Raji (cell line): Measurements from ENCODE around the gene NASP.

Experiments used
- POLR2A ChIP-seq: IDR thresholded peaks from 2 replicates; pipeline ENCODE4 v1.6.1; 2011; ENCODE audit warnings: low read depth, low read length, control low read depth; ENCODE audit not compliant: insufficient read depth

The NASP gene

GRCh38 chr1:45557422-45557944 lies 26.4 kb upstream of the NASP start:
- no peak for TF ChIP-seq POLR2A

GRCh38 chr1:45563843-45564242 lies 20.0 kb upstream of the NASP start:
- TF ChIP-seq POLR2A: no peak

GRCh38 chr1:45566722-45567121 lies 17.1 kb upstream of the NASP start:
- TF ChIP-seq POLR2A: no peak

GRCh38 chr1:45567911-45568310 lies 15.9 kb upstream of the NASP start:
- TF ChIP-seq POLR2A: no peak

- TF ChIP-seq POLR2A: no peak
These were observed 15.4 kb upstream of the NASP start for GRCh38 chr1:45568421-45568820.

- TF ChIP-seq POLR2A: no peak
These were observed 14.3 kb upstream of the NASP start for GRCh38 chr1:45569571-45569961.

- 0 out of 2 replicates have a peak, but pooled peaks have one; percentile 23 for TF ChIP-seq POLR2A
These were observed 13.8 kb upstream of the NASP start for GRCh38 chr1:45569962-45570581.

- TF ChIP-seq POLR2A: no peak
These were observed 13.2 kb upstream of the NASP start for GRCh38 chr1:45570631-45571030.

- no peak for TF ChIP-seq POLR2A
These were observed 10.5 kb upstream of the NASP start for GRCh38 chr1:45573231-45573804.

GRCh38 chr1:45574105-45574626 lies 9.7 kb upstream of the NASP start:
- no peak for TF ChIP-seq POLR2A

GRCh38 chr1:45583264-45583665 lies 576 bp upstream of the NASP start:
- TF ChIP-seq POLR2A: no peak; the same call in 1 of the 2 replicates

- no peak for TF ChIP-seq POLR2A
These were observed 689 bp downstream of the NASP start for GRCh38 chr1:45584351-45585109.

GRCh38 chr1:45585110-45585426 lies 1.2 kb downstream of the NASP start:
- no peak for TF ChIP-seq POLR2A

GRCh38 chr1:45585496-45586075 lies 1.7 kb downstream of the NASP start:
- TF ChIP-seq POLR2A: no peak

GRCh38 chr1:45586769-45587168 lies 2.9 kb downstream of the NASP start:
- TF ChIP-seq POLR2A: no peak
